K562 (cell line): Measurements from ENCODE around the gene IL5. TPM values are rescaled to one million over a fixed set of nuclear protein-coding genes. Genes with fewer than 3 reads are reported as not detected.

ENCODE experiments used
- C11orf30 ChIP-seq: fragments of 450-650 bp; IDR thresholded peaks from 2 replicates; pipeline ENCODE4 v1.6.1; 2016; ENCODE audit warnings: low read depth, mild to moderate bottlenecking
- CSDE1 ChIP-seq, 2 experiments: fragments of 450-650 bp; IDR thresholded peaks; 2 replicates each; pipeline ENCODE4 v1.6.1; 2016; ENCODE audit warnings: mild to moderate bottlenecking in 1 of 2
- ESRRA ChIP-seq: fragments of 450-650 bp; IDR thresholded peaks from 2 replicates; pipeline ENCODE4 v1.6.1; 2014; ENCODE audit warnings: low read depth, mild to moderate bottlenecking, moderate library complexity, borderline replicate concordance
- ESRRB ChIP-seq: fragments of 250-450 bp; sonication (Bioruptor Pico); IDR thresholded peaks from 2 replicates; pipeline ENCODE4 v1.5.0; 2020; ENCODE audit warnings: mild to moderate bottlenecking, moderate library complexity, borderline replicate concordance
- FOXA3 ChIP-seq, 2 experiments: fragments of 450-650 bp in 1 of 2; sonication (generic) in 1 of 2; formaldehyde crosslinking; IDR thresholded peaks in 1 of 2; conservative IDR thresholded peaks in 1 of 2; 2 replicates each; pipeline versions ENCODE4 v1.4.0 to v1.8.0; 2020 to 2022; ENCODE audit warnings: mild to moderate bottlenecking in 2 of 2, missing genetic modification reagents in 1 of 2
- FOXK2 ChIP-seq, 2 experiments: fragments of 450-650 bp; IDR thresholded peaks in 1 of 2; conservative IDR thresholded peaks in 1 of 2; 2 replicates each; pipeline ENCODE4 v1.6.1; 2016; ENCODE audit warnings: low read depth in 2 of 2, mild to moderate bottlenecking in 1 of 2
- FOXP1 ChIP-seq: sonication (generic); formaldehyde crosslinking; IDR thresholded peaks from 2 replicates; pipeline ENCODE4 v1.8.0; 2022; ENCODE audit warnings: mild to moderate bottlenecking, missing genetic modification reagents
- MCM3 ChIP-seq: fragments of 450-650 bp; IDR thresholded peaks from 2 replicates; pipeline ENCODE4 v1.6.1; 2016
- MIER1 ChIP-seq: fragments of 450-650 bp; IDR thresholded peaks from 2 replicates; pipeline ENCODE4 v1.6.1; 2016; ENCODE audit warnings: antibody characterized with exemption, mild to moderate bottlenecking, low read depth
- NFE2L1 ChIP-seq: fragments of 450-650 bp; IDR thresholded peaks from 2 replicates; pipeline ENCODE4 v1.6.1; 2016; ENCODE audit warnings: missing genetic modification characterization, low read depth, mild to moderate bottlenecking, missing compliant biosample characterization, moderate library complexity, borderline replicate concordance
- PCBP2 ChIP-seq: fragments of 200-400 bp; formaldehyde crosslinking; IDR thresholded peaks from 2 replicates; pipeline ENCODE4 v1.6.1; 2018; ENCODE audit warnings: low read length, low read depth, mild to moderate bottlenecking, moderate library complexity; ENCODE audit not compliant: poor library complexity, severe bottlenecking
- SRF ChIP-seq, 2 experiments: fragments of 250-450, 450-650 bp in 1 of 2; sonication (Bioruptor Pico) in 1 of 2; sonication (generic) in 1 of 2; formaldehyde crosslinking; IDR thresholded peaks; 2 replicates each; pipeline versions ENCODE4 v1.5.0 to v1.5.1; 2020 to 2022; ENCODE audit warnings: mild to moderate bottlenecking in 1 of 2, missing genetic modification reagents in 1 of 2
- SRSF7 ChIP-seq: fragments of 200-400 bp; formaldehyde crosslinking; optimal IDR thresholded peaks from 2 replicates; pipeline ENCODE3; 2017; ENCODE audit warnings: mild to moderate bottlenecking, low read depth, low read length
- STAT5A ChIP-seq: IDR thresholded peaks from 2 replicates; pipeline ENCODE4 v1.6.1; 2012; ENCODE audit warnings: low read length, inconsistent platforms, borderline replicate concordance
- TBL1XR1 ChIP-seq, 2 experiments: IDR thresholded peaks; 2 replicates each; pipeline ENCODE4 v1.6.1; 2012; ENCODE audit warnings: improper control_type of control experiment in 2 of 2, low read length in 2 of 2, mild to moderate bottlenecking in 1 of 2
- TSC22D4 ChIP-seq: fragments of 450-650 bp; IDR thresholded peaks from 2 replicates; pipeline ENCODE4 v1.6.1; 2016; ENCODE audit warnings: missing genetic modification characterization, missing biosample characterization, control low read depth
- ZNF436 ChIP-seq: fragments of 250-450, 450-650 bp; sonication (Bioruptor Pico); formaldehyde crosslinking; IDR thresholded peaks from 2 replicates; pipeline ENCODE4 v1.7.0; 2020; ENCODE audit warnings: mild to moderate bottlenecking
- ZNF507 ChIP-seq: conservative IDR thresholded peaks from 2 replicates; pipeline ENCODE4 v1.6.1; 2017; ENCODE audit warnings: missing genetic modification characterization, missing compliant biosample characterization
- ZNF584 ChIP-seq: fragments of 200-800 bp; sonication (Bioruptor generic); IDR thresholded peaks from 2 replicates; pipeline ENCODE4 v1.6.1; 2016; ENCODE audit warnings: low read depth, mild to moderate bottlenecking, missing genetic modification characterization, missing compliant biosample characterization
- polyA plus RNA-seq, 8 experiments: library from polyadenylated mRNA; depleted of rRNA in 4 of 8; stranded (reverse) in 5 of 8; unstranded in 3 of 8; fragments of >200 nt; fragmentation: Nextera tagmentation in 2 of 8; fragmentation: Illumina TruSeq in 1 of 8; extraction: Ambion mirVana in 2 of 8; extraction: Trizol in 1 of 8; gene quantifications; 2 replicates each; pipeline versions ENCODE4 v1.2.1 to v1.2.3, GENCODE V29; 2011 to 2014; ENCODE audit warnings: inconsistent platforms in 1 of 8, missing spikeins in 1 of 8
- total RNA-seq, 7 experiments: library from RNA; depleted of rRNA in 6 of 7; stranded (reverse); fragments of >200 nt in 6 of 7; fragmentation: Illumina TruSeq in 2 of 7; extraction: Trizol in 2 of 7; gene quantifications; 2 replicates each; pipeline versions ENCODE4 v1.2.1 to v1.2.3, GENCODE V29; 2011 to 2021; ENCODE audit warnings: low replicate concordance in 1 of 7
- TF ChIP-seq, protein P1 (sequence below): IDR thresholded peaks from 2 replicates; pipeline ENCODE4 v1.6.1; 2011; ENCODE audit warnings: borderline replicate concordance, low read depth, mild to moderate bottlenecking, moderate library complexity, low read length; ENCODE audit not compliant: insufficient read depth, poor library complexity, severe bottlenecking
- TF ChIP-seq, protein P2 (sequence below): fragments of 450-650 bp; IDR thresholded peaks from 2 replicates; pipeline ENCODE4 v1.6.1; 2016; ENCODE audit warnings: missing biosample characterization, missing genetic modification characterization
- TF ChIP-seq, protein P3 (sequence below): fragments of 450-650 bp; IDR thresholded peaks from 2 replicates; pipeline ENCODE4 v1.6.1; 2018; ENCODE audit warnings: mild to moderate bottlenecking, low read depth; ENCODE audit not compliant: partially characterized antibody

IL5 gene
- total and polyA plus RNA-seq, 9 of the 15 experiments (the other 6 are each of a cell fraction or from before 2014, with no cell fraction given) = 0.44 TPM; not detected in 8

DNA sequence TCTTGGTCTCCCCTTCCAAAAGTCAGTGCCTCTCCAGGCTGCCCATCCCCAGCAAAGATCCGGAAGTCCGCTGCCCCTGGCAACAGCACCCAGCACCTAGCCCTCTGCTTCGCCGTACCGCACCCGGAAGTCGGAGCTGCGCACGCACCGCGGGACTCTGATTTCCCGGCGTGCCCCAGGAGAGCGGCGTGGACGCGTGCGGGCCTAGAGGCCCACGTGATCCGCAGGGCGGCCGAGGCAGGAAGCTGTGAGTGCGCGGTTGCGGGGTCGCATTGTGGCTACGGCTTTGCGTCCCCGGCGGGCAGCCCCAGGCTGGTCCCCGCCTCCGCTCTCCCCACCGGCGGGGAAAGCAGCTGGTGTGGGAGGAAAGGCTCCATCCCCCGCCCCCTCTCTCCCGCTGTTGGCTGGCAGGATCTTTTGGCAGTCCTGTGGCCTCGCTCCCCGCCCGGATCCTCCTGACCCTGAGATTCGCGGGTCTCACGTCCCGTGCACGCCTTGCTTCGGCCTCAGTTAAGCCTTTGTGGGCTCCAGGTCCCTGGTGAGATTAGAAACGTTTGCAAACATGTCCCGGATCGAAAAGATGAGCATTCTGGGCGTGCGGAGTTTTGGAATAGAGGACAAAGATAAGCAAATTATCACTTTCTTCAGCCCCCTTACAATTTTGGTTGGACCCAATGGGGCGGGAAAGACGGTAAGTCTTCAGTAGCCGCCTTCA, 13.6 kb upstream of the IL5 start, which contains the start of gene RAD50 (continued):
- peak; percentile 66; the same call in 1 of the 2 replicates for TF ChIP-seq ESRRA
- TF ChIP-seq MIER1 = no peak
- TF ChIP-seq FOXP1 (CRISPR knock-in tag) = peak; percentile 94
- no peak for TF ChIP-seq PCBP2
- TF ChIP-seq, protein P1, sequence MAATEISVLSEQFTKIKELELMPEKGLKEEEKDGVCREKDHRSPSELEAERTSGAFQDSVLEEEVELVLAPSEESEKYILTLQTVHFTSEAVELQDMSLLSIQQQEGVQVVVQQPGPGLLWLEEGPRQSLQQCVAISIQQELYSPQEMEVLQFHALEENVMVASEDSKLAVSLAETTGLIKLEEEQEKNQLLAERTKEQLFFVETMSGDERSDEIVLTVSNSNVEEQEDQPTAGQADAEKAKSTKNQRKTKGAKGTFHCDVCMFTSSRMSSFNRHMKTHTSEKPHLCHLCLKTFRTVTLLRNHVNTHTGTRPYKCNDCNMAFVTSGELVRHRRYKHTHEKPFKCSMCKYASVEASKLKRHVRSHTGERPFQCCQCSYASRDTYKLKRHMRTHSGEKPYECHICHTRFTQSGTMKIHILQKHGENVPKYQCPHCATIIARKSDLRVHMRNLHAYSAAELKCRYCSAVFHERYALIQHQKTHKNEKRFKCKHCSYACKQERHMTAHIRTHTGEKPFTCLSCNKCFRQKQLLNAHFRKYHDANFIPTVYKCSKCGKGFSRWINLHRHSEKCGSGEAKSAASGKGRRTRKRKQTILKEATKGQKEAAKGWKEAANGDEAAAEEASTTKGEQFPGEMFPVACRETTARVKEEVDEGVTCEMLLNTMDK = no peak
- no peak for TF ChIP-seq CSDE1 (IDR thresholded peaks at IDR 0.05)
- TF ChIP-seq, protein P2, sequence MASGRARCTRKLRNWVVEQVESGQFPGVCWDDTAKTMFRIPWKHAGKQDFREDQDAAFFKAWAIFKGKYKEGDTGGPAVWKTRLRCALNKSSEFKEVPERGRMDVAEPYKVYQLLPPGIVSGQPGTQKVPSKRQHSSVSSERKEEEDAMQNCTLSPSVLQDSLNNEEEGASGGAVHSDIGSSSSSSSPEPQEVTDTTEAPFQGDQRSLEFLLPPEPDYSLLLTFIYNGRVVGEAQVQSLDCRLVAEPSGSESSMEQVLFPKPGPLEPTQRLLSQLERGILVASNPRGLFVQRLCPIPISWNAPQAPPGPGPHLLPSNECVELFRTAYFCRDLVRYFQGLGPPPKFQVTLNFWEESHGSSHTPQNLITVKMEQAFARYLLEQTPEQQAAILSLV (tag) = peak; percentile 10; the same call in 1 of the 2 replicates
- no peak for TF ChIP-seq ZNF584 (CRISPR knock-in tag)
- no peak for TF ChIP-seq MCM3
- no peak for TF ChIP-seq ESRRB
- no peak for TF ChIP-seq ZNF436 (CRISPR knock-in tag)
- no peak for TF ChIP-seq ZNF507 (tag)
- peak in 1 of 2 experiments; percentile 37; a peak in 1 of 4 replicates for TF ChIP-seq FOXA3 (CRISPR knock-in tag; conservative IDR thresholded peaks at IDR 0.05 in 1 of 2, IDR thresholded peaks at IDR 0.05 in 1 of 2)
- peak in 1 of 2 experiments; percentile 68; a peak in 1 of 4 replicates for TF ChIP-seq SRF (CRISPR knock-in tag; IDR thresholded peaks at IDR 0.05)
- TF ChIP-seq FOXK2 (conservative IDR thresholded peaks at IDR 0.05 in 1 of 2, IDR thresholded peaks at IDR 0.05 in 1 of 2; ENCODE audit: low read depth in 2 of 2) = peak; percentile 82 to 84
- TF ChIP-seq SRSF7 = no peak
- TF ChIP-seq TSC22D4 (tag) = no peak
- TF ChIP-seq, protein P3, sequence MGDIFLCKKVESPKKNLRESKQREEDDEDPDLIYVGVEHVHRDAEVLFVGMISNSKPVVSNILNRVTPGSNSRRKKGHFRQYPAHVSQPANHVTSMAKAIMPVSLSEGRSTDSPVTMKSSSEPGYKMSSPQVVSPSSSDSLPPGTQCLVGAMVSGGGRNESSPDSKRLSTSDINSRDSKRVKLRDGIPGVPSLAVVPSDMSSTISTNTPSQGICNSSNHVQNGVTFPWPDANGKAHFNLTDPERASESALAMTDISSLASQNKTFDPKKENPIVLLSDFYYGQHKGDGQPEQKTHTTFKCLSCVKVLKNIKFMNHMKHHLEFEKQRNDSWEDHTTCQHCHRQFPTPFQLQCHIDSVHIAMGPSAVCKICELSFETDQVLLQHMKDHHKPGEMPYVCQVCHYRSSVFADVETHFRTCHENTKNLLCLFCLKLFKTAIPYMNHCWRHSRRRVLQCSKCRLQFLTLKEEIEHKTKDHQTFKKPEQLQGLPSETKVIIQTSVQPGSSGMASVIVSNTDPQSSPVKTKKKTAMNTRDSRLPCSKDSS = no peak
- TF ChIP-seq STAT5A = no peak
- 0 out of 4 replicates have a peak, but pooled peaks of 1 of the 2 experiments have one; percentile 12 for TF ChIP-seq TBL1XR1 (IDR thresholded peaks at IDR 0.05; ENCODE audit: low read length in 2 of 2)
- TF ChIP-seq NFE2L1 (tag) = no peak
- TF ChIP-seq C11orf30 = peak; percentile 56
